ENCODE results near the gene CCDC192.
A peak's percentile ranks its signal among the peaks of the same experiment; 100 is the strongest.
"Not testable (repeated sequence)": the region's sequence is repeated elsewhere in the genome, so short reads cannot be mapped to it uniquely, and the experiment has no call there.

The CCDC192 gene

DNA sequence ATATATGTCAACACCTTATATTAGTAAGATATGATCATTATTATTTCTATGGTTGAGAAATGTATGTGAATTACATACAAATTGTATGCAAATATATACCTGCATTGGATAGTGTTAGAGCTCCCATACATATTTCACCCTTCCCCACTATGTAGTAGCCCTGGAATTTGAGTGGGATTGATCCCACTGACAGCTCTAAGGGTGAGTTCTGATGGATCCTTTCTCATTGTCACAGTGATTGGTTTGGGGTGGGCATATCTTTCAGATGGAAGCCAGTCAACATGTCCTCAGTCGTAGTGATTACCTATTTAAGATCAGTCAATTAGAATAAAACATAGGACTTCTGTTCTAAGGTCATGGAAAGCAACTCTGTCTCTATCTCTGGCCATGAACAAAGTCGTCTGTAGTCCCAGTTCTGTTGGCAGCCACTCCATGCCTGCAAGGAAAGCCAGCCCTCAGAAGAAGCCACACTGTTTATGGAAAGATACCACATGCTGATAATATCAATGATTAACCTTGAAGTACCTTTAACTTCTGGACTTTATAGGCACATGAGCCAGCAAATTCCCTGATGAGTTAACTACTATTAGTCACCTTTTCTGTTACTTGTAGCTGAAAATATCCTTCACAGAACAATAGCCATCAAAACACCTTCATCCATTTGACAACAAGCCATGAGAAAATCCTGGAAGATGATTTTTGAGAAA lies 5.1 kb upstream of the CCDC192 start:
- no peak for DNase-seq

DNA sequence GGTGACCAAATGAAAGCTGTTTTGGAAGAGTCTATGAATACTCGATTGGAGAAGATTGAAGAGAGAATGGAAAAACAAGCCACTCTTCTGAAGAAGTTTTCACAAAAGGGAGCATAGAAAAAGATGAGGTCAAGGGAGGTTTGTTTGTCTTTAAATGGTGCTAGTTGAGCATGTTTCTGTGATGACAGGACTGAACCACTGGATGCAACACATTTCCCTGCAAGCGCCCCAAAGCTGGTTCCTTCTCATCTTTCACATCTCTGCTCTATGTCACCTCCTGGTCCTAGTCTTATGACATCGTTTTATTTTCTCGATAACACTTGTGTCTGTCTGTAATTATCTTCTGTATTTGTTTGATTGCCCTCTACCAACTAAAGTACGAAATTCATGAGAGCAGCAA lies 3.8 kb upstream of the CCDC192 start:
- no peak for DNase-seq

DNA sequence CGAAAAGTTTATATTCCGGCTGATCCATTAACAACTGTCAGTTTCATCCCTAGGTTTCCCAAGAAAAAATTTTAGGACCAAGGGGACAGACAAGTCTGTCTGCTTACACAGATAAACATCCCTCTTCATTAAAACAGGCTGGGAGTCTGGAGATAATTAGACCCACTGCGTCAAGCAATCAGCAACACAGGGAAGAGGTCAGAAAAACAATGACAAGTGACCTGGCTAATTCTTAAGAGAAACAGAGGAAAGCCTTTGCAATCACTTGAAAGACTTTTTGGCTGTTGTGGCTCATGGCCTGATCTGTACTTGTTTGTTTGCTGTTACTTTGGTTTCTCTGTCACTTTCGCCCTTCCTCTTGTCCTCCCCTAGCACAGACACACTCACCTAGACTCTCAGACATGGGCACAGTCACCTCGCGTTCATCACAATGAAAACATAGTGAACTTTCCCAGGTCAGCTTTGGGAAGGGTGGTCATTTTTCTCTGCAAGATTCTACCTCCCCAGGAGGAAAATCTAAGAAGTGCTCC lies 2.9 kb upstream of the CCDC192 start:
- DNase-seq, result no peak

DNA sequence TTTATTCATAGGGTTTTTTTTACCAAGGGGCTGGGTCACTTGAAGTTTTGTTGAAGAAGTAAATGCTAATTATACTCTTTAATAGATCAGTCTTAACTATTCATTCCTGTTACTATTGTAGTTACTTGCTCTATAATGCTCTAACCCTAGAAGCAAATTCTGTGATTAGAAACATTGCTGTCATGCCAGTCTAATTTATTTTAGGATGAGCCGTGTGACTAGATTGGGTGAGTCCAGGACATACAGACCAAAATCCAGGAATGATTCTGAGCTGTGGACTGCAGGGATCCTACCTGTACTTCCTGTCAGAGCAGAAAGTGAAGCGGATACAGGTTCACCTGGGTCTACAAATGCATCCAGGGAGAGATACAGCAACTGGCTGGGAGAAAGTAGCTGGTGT lies 757 bp upstream of the CCDC192 start:
- no peak for DNase-seq

DNA sequence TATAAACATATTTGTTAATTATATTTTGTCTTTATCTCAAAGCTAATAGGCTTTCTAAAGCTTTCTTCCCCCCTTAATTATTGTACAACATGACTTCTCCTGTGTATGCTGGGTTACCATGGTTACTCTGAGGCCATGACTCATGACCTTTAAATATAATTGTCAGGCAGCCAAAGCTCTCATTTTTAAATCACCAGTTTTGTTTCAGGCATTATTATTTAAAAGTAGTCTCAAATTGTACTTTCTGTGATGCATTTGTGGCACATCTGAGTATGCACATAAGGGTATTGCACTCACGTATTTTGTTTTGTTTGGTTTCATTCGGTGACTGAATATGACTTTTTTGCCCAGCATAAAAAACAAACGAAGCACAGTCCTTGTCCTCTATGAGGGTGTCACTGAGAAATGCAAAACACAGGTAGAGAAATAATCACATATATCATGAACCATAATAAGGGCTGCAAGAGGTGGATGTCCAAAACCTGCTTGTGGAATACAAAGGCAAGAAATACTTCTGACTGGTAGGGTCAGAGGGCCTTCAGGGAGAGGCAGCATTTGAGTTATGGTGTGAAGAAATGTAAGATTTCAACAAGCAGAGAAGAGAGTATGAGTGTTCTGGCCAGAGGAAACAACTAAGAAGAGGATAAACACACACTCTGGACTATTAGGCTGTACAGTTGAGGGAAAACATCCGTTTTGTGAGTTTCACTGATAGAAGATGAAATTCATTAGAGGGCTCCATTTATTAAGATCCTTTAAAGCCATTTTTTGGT lies 2.1 kb downstream of the CCDC192 start:
- no peak for DNase-seq

DNA sequence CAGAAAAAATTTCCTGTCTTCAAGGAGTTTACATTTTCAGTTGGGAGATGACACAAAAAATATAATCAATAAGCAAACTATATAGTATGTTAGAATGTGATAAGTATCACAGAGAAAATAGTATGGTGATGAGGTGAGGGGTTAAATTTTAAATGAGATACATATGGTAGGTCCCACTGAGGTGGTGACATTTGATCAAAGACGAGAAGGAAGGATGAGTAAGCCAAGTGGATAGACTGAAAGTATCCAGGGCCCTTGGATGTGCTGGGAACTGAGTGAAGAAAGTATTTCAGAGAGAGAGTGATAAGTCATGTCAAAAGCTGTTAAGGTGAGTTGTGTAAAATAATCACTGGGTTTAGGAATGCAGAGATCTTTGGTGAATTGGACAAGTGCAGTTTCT lies 3.5 kb downstream of the CCDC192 start:
- no peak for DNase-seq

DNA sequence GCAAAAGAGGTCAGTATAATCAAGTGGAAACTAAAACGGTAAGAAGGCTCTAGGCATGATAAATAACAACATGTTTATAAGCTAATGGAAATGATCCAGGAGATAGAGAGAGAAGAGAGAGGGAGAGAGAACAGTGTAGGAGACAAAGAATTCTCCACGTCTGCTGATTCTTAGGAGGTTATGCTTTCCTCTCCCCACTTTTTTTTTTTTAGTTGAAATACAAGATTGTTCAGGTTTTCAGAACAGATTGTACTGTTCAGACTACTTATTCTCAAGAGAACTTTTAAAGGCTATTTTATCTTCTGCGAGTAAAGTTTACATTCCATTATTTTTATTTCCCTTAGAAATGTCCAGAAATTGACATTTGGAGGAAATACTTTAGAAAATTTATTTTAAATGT lies 4.0 kb downstream of the CCDC192 start:
- DNase-seq, result no peak

DNA sequence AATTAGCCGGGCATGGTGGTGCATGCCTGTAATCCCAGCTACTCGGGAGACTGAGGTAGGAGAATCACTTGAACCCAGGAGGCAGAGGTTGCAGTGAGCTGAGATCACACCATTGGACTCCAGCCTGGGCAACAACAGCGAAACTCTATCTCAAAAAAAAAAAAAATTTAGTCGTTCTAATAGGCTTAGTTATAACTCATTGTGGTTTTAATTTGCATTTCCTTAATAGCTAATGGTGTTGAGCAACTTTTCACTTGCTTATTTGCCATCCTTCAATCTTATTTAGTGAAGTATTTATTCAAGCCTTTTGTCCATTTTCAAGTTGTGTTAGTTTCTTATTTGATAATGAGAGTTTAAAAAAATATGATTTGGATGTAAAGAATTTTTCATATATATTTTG lies 9.9 kb downstream of the CCDC192 start:
- not testable (repeated sequence) for DNase-seq

DNA sequence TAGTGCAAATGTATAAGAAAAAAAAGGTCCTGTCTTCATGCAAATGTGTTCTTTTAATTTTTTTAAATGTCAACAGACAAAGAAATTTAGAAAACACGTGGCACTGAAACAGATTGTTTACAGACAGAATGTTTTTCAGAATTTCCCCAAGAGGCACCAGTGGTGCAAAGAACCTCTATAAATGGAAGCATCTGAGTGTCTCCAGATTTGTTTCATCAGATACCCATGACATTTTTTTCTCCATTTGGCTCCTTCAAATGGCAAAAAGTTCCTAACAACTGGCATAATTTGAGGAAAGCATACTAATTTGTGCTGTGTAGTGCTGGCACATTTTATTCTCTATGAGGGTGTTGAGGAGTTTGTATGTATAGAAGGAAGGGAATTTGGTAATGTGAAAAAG lies 15.0 kb downstream of the CCDC192 start:
- DNase-seq, result no peak

DNA sequence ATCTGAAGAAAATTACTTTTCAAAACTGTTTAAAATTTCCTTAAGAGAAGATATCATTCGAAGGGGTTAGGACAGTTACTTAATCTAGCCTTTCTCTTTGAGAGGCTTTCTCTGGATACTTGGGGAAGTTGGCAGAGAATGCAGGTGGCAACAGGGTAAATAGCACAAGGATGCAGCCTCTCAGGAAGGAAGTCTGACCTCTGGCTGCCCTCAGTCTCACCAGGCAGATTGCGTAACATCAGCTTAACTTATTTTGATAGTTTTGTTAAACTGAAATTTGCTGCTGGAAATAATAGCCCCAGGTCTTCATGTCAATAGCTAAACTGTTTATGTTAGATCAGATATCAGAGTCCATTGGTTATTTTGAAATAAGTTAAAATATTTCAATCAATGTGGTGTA lies 20.4 kb downstream of the CCDC192 start:
- DNase-seq, result no peak

DNA sequence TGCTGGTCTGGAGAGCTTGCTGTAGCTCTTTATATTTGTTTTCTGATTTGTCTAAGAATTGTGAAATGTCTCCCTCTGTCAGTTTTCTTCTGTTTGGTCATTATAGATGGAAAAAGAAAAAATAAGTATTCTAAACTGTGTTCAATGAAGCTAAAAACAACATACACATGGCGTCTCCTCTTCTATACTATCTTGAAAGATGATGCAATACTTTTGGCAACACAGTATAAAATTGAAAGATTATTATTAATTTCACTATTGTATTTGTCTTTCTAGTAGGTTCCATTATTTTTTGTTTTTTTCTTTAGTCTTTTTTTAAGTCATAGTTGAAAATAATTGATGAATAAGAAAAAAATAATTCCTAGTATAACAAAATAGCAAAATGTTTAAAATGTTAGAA lies 22.5 kb downstream of the CCDC192 start:
- DNase-seq, result no peak

DNA sequence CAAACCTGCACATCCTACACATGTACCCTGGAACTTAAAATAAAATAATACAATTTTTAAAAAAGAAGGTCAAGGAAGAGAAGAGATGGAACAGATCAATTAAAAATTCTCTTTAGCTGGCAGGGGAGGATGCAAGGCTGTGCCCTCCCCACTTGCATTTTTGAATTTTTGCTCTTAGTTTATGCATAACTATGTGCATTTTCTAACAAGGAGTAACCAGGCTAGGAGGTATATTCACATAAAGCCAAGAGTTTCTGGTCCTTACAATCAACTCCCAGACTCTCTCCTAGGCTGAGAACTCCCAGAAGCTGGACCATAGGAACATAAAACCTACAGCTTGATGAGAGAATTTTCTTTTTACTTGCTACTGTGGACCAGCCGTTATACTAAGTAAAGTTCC lies 29.8 kb downstream of the CCDC192 start:
- DNase-seq, result no peak

DNA sequence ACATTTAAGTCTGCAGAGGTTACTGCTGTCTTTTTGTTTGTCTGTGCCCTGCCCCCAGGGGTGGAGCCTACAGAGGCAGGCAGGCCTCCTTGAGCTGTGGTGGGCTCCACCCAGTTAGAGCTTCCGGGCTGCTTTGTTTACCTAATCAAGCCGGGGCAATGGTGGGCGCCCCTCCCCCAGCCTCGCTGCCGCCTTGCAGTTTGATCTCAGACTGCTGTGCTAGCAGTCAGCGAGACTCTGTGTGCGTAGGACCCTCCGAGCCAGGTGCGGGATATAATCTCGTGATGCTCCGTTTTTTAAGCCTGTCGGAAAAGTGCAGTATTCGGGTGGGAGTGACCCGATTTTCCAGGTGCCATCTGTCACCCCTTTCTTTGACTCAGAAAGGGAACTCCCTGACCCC lies 36.2 kb downstream of the CCDC192 start:
- DNase-seq, result not testable (repeated sequence)

DNA sequence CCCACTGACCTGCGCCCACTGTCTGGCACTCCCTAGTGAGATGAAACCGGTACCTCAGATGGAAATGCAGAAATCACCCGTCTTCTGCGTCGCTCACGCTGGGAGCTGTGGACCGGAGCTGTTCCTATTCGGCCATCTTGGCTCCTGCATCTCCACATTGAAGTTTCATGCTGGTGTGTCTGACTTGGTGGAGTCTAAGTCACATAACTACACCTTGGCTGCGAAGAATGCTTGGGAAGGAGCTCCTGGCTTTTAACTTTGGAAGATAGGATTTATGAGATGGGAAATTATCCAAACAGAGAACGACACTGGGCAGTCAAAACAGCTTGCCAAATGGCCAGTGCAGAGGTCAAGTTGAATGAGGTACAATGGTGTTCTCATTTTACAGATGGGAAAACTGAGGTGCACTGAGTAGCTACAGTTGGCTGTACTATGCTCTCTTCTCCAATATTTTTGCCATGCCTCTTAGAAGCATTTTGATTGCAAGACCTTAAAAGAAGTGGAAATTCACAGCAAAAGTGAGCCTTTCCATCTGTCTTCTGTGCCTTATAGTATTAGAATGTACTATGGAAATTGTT lies 36.7 kb downstream of the CCDC192 start:
- no peak for DNase-seq

DNA sequence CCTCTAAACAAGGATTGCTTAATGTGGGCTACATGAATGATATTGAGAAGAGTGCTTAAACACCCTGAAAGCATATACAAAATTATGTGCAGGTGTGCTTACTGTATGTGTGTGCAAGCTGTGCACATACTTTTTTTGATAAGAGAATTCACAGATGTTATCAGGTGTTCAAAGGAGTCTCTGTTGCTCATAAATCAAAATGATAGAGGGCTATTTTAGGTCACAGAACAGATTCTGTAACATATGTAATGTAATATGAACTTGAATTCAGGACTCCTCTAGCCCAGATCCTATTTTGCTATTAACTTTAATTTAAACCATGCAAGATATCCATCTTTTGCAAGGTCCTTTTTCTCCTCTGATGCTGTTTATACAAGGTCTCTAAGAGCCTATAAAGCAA lies 38.2 kb downstream of the CCDC192 start:
- DNase-seq, result no peak

DNA sequence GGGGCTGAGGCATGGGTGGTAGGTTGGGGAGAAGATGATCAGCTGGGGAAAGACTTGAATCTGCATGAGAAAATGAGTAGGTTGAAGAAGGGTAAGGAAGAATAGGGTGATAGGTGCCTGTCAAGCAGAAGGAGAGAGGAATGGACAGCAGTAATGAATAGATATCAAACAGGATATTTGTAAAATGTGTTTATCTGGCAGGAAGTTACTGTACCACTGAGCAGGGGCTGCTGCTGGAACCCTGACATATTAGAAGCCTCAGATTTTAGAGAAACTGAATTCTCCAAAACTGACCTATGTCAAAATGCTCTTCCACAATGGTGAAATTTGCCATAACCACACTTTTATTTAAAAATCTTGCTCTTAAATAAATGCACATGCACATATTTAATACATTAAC lies 41.0 kb downstream of the CCDC192 start:
- DNase-seq, result no peak

DNA sequence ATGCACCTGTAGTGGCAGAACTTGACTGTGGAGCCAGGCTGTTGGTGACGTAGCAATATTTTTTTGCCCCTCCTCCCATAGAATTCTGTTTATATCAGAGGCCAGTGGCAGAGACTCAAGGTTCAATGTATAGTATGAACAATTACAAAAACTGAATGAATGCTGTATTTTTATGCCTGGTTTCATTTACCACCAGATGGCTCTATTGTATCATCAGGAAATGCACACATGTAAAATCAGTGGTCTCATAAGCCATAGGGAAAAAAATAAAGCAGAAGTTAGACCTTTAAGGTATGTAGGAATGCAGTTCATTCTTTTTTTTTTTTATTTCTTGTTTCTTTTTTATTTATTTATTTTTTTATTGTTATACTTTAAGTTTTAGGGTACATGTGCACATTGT lies 43.6 kb downstream of the CCDC192 start:
- DNase-seq, result no peak

DNA sequence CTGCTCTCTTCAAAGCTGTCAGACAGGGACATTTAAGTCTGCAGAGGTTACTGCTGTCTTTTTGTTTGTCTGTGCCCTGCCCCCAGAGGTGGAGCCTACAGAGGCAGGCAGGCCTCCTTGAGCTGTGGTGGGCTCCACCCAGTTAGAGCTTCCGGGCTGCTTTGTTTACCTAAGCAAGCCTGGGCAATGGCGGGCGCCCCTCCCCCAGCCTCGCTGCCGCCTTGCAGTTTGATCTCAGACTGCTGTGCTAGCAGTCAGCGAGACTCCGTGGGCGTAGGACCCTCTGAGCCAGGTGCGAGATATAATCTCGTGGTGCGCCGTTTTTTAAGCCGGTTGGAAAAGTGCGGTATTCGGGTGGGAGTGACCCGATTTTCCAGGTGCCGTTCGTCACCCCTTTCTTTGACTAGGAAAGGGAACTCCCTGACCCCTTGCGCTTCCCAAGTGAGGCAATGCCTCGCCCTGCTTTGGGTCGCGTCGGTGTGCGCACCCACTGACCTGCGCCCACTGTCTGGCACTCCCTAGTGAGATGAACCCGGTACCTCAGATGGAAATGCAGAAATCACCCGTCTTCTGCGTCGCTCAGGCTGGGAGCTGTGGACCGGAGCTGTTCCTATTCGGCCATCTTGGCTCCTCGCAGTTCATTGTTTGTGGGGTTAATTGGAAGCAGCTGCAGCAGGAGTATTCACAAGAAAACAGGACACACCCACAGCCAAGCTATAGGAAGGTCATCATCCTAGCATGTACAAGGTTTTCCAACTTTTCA lies 49.5 kb downstream of the CCDC192 start:
- DNase-seq, result not testable (repeated sequence)

DNA sequence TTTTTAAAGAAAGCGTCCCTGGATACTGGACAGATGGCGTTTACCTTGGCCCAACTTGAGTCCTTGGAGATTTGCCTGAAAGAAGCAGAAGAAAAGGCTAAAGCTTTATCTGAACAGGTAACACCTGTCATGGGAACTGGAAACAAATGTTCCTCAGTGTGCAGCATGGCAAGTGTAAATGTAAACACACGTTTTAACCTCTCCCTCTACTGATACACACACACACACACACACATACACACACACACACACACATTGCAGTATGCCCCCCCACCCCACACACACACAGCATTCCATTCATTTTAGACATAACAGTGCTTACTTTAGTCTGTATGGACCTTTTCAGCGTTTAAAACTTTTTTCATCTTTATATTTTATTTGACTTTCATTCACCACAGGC lies 51.1 kb downstream of the CCDC192 start:
- DNase-seq, result no peak

DNA sequence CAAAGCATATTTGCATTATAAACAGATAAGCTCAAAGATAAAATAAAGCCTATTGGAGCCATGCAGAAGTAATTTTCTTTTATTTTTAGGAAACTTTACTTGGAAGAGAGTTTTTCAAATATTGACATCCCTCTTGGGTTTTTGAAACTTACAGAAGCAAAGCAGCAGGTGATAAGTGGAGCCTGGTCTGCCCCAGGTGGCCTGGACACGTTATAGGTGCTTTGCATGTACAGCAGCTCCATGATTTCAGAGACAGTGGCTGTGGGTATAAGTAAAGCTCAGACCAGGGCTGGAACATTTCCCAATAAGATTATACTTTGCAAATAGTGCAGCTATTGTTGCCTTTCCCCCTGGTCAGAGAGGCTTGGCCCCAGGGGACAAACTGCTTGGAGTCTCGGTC lies 51.5 kb downstream of the CCDC192 start:
- no peak for DNase-seq

DNA sequence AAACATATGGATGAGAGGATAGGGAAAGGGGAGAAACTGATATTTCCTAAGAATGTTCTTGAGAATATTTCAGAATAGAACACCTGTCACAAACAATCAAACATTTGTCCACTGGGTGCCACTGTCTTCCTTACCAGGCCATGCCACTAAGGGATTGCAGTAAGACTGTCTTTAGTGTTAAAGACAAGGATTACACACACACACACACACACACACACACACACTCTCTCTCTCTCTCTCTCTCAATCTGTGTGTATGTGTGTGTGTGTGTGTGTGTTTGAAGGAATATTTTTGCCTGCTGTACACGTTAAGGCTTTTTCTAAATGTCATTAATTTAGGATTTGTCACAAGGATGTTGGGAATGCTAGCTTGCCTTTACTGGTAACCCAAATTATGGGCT lies 54.4 kb downstream of the CCDC192 start:
- DNase-seq, result peak in 16 of 56 donors; percentile 0 to 29 (median 5)

DNA sequence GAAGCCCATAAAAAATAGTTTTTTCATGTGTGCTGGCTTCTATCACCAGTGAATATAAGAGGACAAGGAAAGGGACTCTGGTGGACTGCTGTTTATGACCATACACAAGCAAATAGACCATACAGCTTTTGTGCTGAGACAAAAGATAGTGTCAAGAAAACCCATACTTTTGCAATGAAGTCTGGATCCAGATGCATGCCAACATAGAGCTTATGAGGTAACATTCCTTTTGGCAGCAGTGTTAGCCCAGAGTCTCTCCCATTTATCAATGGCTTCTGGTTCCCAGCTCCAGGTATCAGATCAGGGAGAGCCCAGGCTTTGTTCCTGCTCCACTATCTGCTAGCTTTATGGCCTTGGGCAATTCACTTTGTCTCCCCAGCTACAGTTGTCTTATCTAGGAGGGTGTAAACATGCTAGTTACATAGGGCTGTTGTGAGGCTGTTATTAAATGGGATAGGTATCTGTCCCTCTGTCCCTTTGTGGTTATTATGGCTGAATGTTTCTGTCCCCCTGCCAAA lies 55.6 kb downstream of the CCDC192 start:
- no peak for DNase-seq

All from nucleus accumbens (tissue), 56 donors.